ENCODE data around the gene TAX1BP1.
A peak's percentile ranks its signal among the peaks of the same experiment; 100 is the strongest.
"Not testable (repeated sequence)": the region's sequence is repeated elsewhere in the genome, so short reads cannot be mapped to it uniquely, and the experiment has no call there.

Gene TAX1BP1

DNA sequence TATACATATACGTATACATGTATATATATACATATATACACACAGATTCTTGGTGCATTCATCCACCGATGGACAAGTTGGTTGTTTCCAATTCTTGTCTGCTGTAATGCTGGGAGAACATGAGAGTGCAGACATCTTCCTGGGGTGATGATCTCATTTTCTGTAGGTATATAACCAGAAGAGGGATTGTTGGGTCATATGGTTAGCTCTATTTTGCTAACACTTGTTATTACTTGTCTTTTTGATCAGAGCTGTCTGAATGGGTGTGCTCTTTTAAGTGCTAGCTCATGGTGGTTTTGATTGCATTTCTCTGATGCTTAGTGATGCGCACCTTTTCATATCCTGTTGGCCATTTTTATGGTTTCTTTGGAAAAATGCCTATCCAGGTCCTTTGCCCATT, 106.4 kb downstream of the TAX1BP1 start:
- no peak for DNase-seq

- no peak for DNase-seq
Observed at GRCh38 chr7:27850531-27850930, 110.6 kb downstream of the TAX1BP1 start.

GRCh38 chr7:27856703-27857485, 116.9 kb downstream of the TAX1BP1 start:
- DNase-seq, result not testable (repeated sequence)

DNA sequence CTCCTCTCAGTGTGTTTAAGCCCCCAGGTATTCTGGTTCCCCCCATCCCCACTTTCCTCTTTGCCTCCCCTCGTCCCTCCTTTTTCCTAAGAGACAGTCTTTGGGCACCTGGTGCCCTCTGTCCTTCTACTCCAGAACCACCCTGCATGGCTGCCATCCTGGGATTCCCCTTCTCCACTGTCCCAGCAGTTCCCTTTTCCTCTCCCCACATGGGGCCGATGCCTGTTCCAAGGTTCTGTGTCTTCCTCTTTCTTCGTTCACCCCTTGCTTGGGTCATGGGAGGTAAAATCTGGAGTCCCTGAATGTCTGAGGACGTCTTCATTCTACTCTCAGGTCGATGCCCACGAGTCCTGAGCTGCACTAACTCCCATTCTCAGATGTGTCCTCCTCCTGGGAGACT, 120.8 kb downstream of the TAX1BP1 start:
- DNase-seq, result no peak

DNA sequence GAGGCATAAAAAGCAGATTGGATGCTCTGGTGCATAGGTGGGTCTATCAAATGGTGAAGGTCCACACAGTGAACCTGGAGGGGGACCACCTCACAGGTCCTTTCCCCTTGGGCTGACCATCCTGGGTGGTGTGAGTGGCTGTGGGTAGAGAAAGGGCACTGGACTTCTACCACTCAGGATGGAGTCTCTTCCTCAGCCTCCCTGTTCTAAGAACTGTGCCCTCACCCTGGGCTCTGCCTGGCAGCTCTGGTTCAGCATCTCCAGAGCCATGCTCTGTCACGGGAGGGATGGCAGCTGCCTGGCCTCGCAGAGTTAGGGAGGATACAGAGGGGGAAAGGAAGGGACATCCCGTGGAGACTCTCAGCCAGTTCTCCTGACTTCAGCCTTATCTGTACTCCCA, 121.8 kb downstream of the TAX1BP1 start:
- no peak for DNase-seq

- DNase-seq, result no peak
Observed at GRCh38 chr7:27863880-27864279, 123.9 kb downstream of the TAX1BP1 start.

DNA sequence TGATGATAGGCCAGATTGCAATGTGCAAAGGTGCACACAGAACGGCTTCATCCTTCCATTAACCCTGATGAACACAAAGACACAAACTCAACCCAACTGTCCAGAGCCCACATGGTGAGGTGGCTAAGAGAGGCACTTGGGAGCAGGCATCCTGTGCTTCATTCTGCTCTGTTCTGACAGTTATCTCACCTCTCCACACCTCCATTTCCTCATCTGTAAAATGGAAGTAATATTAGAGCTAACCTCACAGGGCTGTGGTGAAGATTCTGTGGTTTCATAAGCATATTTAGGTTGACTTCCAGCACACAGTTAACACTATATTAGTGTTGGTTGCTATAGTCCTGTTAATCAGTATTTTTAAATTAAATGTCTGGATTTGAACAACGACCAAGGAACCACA, 126.3 kb downstream of the TAX1BP1 start:
- DNase-seq, result peak; percentile 6

DNA sequence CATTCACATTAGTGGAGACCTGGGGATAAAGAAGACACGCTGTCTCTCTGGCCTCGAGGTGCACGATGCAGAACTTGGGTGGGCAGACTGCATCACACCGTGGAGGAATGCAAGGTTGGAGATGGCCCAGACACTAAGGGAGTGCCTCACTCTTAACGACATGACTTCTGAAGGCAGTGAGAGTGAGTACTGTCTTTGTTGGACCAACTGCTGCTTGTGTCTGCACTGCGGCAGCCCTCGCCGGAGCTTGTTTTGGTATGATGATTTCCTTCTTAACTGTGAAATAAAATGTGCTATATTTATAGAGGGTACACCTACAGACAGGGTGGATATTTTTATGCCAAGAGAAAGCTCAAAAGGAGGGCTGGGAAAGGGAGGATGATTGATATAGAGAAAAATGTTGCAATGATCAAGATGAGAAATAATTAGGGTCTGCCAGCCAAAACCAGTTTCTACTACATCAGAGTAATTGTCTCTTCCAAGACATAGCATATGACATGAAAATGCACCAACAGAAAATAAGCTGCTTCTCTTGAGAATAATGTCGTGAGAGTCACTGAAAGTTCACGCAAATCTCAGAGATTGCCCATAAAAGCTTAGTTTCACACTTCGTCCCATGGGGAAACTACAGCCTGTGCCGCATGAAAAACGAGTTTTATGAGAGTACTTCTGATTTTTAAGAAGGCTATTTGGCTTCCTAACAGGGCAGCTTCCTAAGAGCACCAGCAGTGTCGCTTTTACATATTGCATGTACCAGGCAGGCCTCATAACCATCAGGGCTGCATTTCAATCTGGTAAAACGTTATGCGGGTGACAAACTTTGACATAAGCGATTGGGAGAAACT, 127.1 kb downstream of the TAX1BP1 start:
- DNase-seq, result no peak

- DNase-seq, result no peak
Observed at GRCh38 chr7:27868131-27868550, 128.2 kb downstream of the TAX1BP1 start.

- DNase-seq, result no peak
Observed at GRCh38 chr7:27869056-27869455, 129.1 kb downstream of the TAX1BP1 start.

- DNase-seq, result no peak
Observed at GRCh38 chr7:27870595-27870994, 130.6 kb downstream of the TAX1BP1 start.

DNA sequence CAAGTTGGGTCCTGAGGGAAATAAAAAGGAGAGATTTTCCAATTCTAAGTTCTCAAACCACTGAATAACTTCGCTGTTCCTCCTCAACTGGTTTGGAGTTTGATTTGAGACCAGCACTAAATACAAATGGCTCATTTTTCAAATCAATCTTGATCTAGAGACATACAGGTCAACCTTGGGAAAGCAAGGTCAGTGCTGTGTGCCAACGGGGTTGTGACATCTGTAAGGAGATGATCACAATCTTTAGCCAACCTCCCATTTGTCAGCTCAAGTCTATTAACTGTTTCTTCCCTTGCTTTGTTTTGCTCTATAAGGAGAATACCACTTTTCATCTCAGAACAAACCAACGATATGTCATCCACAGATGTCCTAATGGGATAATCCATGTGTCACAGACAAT, 131.1 kb downstream of the TAX1BP1 start:
- DNase-seq, result no peak

DNA sequence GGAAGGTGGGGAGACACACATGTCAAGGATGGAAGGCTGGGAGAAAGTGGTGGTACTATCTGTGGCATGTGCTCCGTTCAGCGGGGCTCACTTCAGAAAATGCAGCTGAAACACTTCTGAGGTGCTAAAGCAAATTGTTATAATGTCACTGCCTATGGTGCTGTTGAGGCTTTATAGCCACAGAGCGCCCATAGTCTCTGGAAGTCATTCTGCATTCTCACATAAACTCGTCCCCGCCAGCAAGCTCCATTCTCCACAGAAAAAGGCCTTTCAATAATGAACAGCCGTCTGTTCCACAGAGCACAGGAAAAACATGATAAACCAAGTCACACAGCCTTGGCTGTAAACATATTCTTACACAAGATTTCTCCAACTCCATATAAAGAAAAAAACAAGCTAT, 131.9 kb downstream of the TAX1BP1 start:
- no peak for DNase-seq

DNA sequence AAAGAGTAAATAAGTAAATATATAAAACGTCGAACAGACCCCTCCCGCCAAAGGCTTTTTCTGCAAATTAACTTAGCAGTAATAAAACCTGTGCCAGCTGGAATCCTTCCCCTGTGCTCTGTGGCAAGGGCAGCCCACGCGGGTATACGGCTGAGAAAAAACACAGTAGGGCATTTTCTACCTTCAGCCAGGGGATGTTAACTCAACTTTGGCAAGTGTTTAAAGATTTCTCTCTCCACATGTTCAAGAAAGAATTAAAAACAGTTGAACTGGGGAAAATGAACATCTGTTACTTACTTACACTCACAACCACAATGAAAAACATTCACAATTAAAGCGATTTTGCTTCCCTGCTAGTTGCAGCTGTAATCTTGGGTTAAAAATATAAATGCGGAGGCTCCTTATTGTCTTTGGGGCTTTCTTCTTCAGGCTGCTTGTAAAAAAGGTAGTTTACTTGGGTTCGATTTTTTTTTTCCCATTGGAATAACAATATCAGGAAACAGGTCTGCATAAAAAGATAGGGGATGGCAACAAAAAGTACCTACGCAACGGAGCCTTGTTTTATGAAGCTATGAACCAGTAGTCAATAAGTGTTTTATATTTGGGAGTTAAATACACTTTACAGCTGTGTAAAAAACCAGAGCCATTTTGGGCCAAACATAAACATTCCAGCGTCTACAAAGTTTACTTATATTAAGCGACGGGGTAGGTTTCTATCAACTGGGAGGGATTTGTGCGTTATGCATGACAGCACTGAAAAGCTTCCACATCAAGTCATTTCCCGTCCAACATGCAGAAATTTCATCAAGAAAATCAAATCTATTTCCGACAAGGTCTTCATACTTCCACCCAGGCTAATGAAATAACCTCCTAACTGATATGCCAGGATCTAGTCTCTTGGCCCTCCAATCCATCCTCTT, 132.7 kb downstream of the TAX1BP1 start:
- DNase-seq, result no peak

DNA sequence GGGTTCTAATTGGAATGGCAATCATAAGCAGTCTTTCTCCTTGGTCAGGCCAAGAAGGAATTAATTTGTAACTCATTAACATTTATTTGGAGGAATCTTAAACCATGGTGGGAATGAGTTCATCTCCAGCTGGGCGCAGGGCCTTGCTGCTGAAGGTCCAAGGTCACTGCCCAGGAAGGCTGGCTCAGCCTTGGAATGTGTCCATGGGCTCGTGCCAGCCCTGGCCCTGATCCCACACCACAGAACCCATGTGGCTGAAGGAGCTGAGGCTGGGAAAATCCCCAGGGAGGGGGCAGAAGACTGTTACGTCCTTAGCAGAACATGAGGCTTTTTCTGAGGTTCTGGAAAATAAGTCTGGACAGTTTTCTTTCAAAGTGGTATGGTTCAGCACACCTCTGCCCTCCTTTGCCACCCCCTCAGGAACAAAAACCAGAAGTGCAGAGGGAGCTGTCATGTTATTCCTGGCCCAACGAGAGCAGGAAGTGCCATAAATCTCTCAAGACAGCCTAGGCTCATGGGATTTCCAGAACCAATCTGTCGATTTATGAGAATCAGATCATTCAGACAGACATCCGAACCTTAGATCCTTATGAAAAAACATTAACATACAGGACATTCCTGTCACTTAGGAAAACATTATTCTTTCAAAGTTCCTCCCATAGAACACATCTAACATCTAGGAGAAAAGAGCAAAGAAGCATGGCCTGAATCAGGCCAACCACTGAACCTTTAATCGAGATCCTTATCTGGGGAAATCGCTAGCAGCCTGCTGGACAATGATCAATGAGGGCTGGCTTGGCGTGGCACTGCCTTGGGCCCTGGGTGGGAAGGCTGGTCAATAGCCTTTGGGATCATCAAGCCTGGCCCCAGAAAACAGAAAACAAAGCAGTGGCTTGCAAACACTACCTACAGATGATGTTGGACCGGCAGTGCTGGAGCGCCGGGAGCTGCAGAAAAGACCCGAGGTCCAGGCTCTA, 134.3 kb downstream of the TAX1BP1 start:
- DNase-seq, result no peak

DNA sequence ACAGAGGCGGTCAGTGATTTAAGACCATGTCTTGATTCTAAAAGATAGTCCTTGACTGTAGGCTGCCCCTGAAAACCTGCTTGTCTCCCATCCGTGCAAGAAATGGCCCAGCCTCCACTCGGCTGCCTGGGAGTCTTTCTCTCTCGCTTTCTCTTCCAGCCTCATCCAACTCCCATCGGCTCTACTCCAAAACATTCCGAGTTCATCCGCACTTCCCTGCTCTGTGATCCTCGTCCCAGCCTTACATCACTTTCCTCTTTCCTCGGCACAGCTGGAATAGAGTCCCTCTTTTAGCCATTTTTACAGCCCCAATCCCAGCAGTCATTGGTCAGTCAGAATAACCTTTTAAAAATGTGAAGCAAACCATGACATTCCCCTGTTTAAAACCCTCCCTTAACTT, 135.1 kb downstream of the TAX1BP1 start:
- no peak for DNase-seq

DNA sequence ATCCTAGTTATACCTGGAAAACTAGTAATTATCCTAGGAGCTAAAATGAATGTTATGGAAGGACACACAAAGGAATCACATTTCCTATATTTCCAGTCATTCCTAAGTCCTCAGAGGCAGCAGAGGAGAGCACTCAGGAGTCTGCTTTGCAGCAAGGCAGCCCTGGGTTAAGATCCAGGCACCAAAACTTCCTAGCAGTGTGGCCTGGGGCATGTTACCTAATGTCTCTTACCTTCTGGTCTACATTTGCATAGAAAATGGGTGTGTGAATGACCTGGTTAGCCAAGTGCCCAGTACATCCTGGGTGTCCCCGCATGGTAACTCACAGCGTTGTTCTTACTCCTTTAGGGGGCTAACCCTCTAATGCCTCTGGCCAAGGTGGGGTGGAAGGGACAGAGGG, 135.9 kb downstream of the TAX1BP1 start:
- no peak for DNase-seq

- no peak for DNase-seq
Observed at GRCh38 chr7:27876756-27877155, 136.8 kb downstream of the TAX1BP1 start.

Measured in CD4-positive, alpha-beta T cell treated with Interleukin-21 for 1 hour (primary cell).